Aorta (tissue), 5 donors: Measurements from ENCODE around the gene OTC. TPM values are rescaled to one million over a fixed set of nuclear protein-coding genes. Genes with fewer than 3 reads are reported as not detected.

Experiments used
- ATAC-seq: fragments of 200-7000 bp; cut with Tn5 transposase; one replicate; pipeline ENCODE4 v1.9.1; 2022; ENCODE audit warnings: moderate library complexity; ENCODE audit not compliant: low FRiP score
- DNase-seq, 2 donors: peaks; one replicate each; pipeline ENCODE4 v3.0.0-alpha.2; 2020
- H3K27ac ChIP-seq, 2 donors: one replicate each; pipeline ENCODE4 v1.5.1; 2013; ENCODE audit warnings: low read length in 2 of 2, mild to moderate bottlenecking in 2 of 2, moderate library complexity in 2 of 2, control low read depth in 1 of 2, inconsistent platforms in 1 of 2, low read depth in 1 of 2
- H3K27me3 ChIP-seq, 2 donors: one replicate each; pipeline ENCODE4 v1.6.1; 2013; ENCODE audit warnings: control low read depth in 1 of 2, low read length in 1 of 2, mild to moderate bottlenecking in 1 of 2, moderate library complexity in 1 of 2; ENCODE audit not compliant: insufficient read depth in 2 of 2, control insufficient read depth in 1 of 2
- H3K36me3 ChIP-seq, 2 donors: one replicate each; pipeline ENCODE4 v1.6.1; 2013; ENCODE audit warnings: control low read depth in 1 of 2, low read length in 1 of 2, mild to moderate bottlenecking in 1 of 2; ENCODE audit not compliant: insufficient read depth in 2 of 2, control insufficient read depth in 1 of 2
- H3K4me1 ChIP-seq, 2 donors: one replicate each; pipeline ENCODE4 v1.6.1; 2013; ENCODE audit warnings: low read length in 2 of 2, control low read depth in 1 of 2, mild to moderate bottlenecking in 1 of 2, moderate library complexity in 1 of 2; ENCODE audit not compliant: insufficient read depth in 2 of 2, control insufficient read depth in 1 of 2
- H3K4me3 ChIP-seq, 2 donors: one replicate each; pipeline ENCODE4 v1.5.1; 2013; ENCODE audit warnings: low read length in 2 of 2, control low read depth in 1 of 2, mild to moderate bottlenecking in 1 of 2
- H3K9me3 ChIP-seq: one replicate; pipeline ENCODE4 v1.6.1; 2013; ENCODE audit warnings: mild to moderate bottlenecking, low read length; ENCODE audit not compliant: control insufficient read depth
- WGBS, 2 donors: extraction: QIAGEN DNeasy Blood & Tissue Kit; methylation state at CpG; one replicate each; pipeline ENCODE4 v1.1.7; 2013; 5-methylcytosine and 5-hydroxymethylcytosine counted together
- intact Hi-C, 2 donors: fragments of 100-400 bp; cut with DNase I; formaldehyde crosslinking; loops; one replicate each; pipeline versions ENCODE4 v1.14.2 to v1.15.0; 2022
- long read RNA-seq, 2 donors: library from polyadenylated mRNA; unstranded; transcript quantifications; one replicate each; pipeline ENCODE4 v2.0.0, GENCODE V29; 2020 to 2021
- polyA plus RNA-seq, 2 donors: library from polyadenylated mRNA; stranded (reverse); fragments of 200-250 nt; gene quantifications; one replicate each; pipeline ENCODE4 v1.2.3, GENCODE V29; 2013
- total RNA-seq, 2 donors: library from RNA; stranded (reverse); fragmentation: NEBNext Ultra II Directional; extraction: Animal tissue kit (Norgen Biotek cat#: 25700); gene quantifications; one replicate each; pipeline ENCODE4 v1.2.1, GENCODE V29; 2021
- donor health status: healthy with polysubstance abuse.
- donor health status: Bipolar disorder and iron deficiency.
- donor health status: DM: no; HTN: no; CAD: no.
- donor health status: DM: no; HTN: no; CAD: no.
- donor health status: DM: yes; HTN: yes; CAD: no.

OTC gene
- total RNA-seq (1 to 10 TPM in 1 of 2 donors, under 1 TPM in 1; 0.23 to 1.4 TPM), polyA plus RNA-seq (10 to 100 TPM in 1 of 2 donors, 1 to 10 TPM in 1; 3.3 to 29.6 TPM)
- long read RNA-seq, donor 1, result 0 reads
- long read RNA-seq, donor 2, result 0 reads

DNA sequence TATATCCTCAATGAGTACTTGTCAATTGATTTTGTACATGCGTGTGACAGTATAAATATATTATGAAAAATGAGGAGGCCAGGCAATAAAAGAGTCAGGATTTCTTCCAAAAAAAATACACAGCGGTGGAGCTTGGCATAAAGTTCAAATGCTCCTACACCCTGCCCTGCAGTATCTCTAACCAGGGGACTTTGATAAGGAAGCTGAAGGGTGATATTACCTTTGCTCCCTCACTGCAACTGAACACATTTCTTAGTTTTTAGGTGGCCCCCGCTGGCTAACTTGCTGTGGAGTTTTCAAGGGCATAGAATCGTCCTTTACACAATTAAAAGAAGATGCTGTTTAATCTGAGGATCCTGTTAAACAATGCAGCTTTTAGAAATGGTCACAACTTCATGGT is at the start of gene OTC:
Gene OTC (plus strand): TSS at position 243 of the 400 bp plus-strand sequence. CDS start 93 bp downstream, at position 336.
- ATAC-seq, result no peak

GRCh38 chrX:38304010-38304409 is 48.4 kb upstream of the OTC start:
- no peaks in the 10 kb centered on the region for H3K27me3 ChIP-seq
- intact Hi-C loops, result no loop called here
- no peaks in the 10 kb centered on the region for H3K9me3 ChIP-seq
- DNase-seq (no peak), ATAC-seq (no peak)
- no peak overlapping the region for H3K27ac ChIP-seq
- no peaks in the 10 kb centered on the region for H3K4me1 ChIP-seq
- no peak overlapping the region for H3K4me3 ChIP-seq
- 31 to 48% methylated on average over 4 of the region's 4 CpGs for WGBS, 2 donors
- H3K36me3 ChIP-seq, result no peaks in the 10 kb centered on the region

More for the DNA sequence above, at the start of gene OTC:
- no peak for DNase-seq
- WGBS, 2 donors, result 64 to 71% methylated on average over 4 of the region's 4 CpGs
- Histone ChIP-seq H3K27me3 (no peaks in the 10 kb centered on the region), H3K4me3 (no peak within 1 kb of the TSS), H3K4me1 (no peaks in the 10 kb centered on the region), H3K27ac (no peak within 1 kb of the TSS), H3K36me3 (no peaks in the 10 kb centered on the region), H3K9me3 (no peaks in the 10 kb centered on the region)
- intact Hi-C loops, result no loop called here

- no peaks in the 10 kb centered on the region for H3K9me3 ChIP-seq
- no peaks in the 10 kb centered on the region for H3K36me3 ChIP-seq
- ATAC-seq (peak; percentile 50), DNase-seq (no peak)
- no peak overlapping the region for H3K4me3 ChIP-seq
- no peaks in the 10 kb centered on the region for H3K4me1 ChIP-seq
- intact Hi-C loops, result no loop called here
- no peak overlapping the region for H3K27ac ChIP-seq
- no peaks in the 10 kb centered on the region for H3K27me3 ChIP-seq
- WGBS, 2 donors, result 79 to 85% methylated on average over 3 of the region's 3 CpGs
These were observed 46.4 kb upstream of the OTC start for GRCh38 chrX:38305971-38306370.

GRCh38 chrX:38311743-38312142 is 40.7 kb upstream of the OTC start:
- H3K27me3 ChIP-seq, result no peaks in the 10 kb centered on the region
- no peak overlapping the region for H3K4me3 ChIP-seq
- ATAC-seq (no peak), DNase-seq (no peak)
- H3K36me3 ChIP-seq, result no peaks in the 10 kb centered on the region
- H3K9me3 ChIP-seq, result no peaks in the 10 kb centered on the region
- WGBS, 2 donors, result 68 to 77% methylated on average over 2 of the region's 2 CpGs
- intact Hi-C loops, result no loop called here
- H3K4me1 ChIP-seq, result no peaks in the 10 kb centered on the region
- H3K27ac ChIP-seq, result no peak overlapping the region

DNA sequence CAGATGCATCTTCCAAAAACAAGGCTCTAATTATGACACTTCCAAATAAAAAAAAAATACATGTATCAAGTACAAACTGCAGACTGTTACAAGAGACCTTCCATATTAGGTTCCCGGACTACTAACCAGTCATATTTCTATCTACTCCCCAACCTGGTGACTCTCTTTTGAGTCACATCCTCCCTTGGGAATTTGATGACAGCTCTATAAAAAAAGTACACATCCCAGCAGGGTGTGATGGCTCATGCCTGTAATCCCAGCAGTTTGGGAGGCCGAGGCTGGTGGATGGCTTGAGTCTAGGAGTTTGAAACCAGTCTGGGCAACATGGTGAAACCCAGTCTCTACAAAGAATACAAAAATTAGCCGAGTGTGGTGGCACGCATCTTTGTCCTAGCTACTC is 40.0 kb upstream of the OTC start:
- no peaks in the 10 kb centered on the region for H3K27me3 ChIP-seq
- H3K27ac ChIP-seq, result no peak overlapping the region
- DNase-seq, result no peak
- WGBS, 2 donors, result 82 to 88% methylated on average over 4 of the region's 4 CpGs
- H3K4me1 ChIP-seq, result no peaks in the 10 kb centered on the region
- intact Hi-C loops, result no loop called here
- no peaks in the 10 kb centered on the region for H3K36me3 ChIP-seq
- ATAC-seq, result no peak
- H3K4me3 ChIP-seq, result no peak overlapping the region
- H3K9me3 ChIP-seq, result no peaks in the 10 kb centered on the region

DNA sequence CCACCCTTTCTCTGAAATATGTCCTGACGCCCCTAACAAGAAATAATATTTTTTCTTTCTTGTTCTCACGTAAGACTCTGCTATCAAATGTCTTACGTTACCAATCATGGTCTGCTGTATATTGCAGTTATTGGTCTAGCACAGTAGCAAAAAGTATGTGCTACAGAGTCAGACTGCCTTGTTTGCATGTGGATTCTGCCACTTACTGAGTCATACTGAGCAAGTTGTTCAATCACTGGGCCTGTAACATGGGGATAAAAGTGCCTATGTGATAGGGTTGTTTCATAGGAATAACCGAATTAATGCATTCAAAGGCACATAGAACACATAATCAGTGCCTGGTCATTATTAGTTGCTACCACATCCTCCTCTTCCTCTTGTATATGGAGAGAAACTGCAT is 39.2 kb upstream of the OTC start:
- no peaks in the 10 kb centered on the region for H3K9me3 ChIP-seq
- no peak for DNase-seq
- no peaks in the 10 kb centered on the region for H3K27me3 ChIP-seq
- 78 to 96% methylated on average over 4 of the region's 4 CpGs for WGBS, 2 donors
- H3K27ac ChIP-seq, result no peak overlapping the region
- H3K4me3 ChIP-seq, result no peak overlapping the region
- no peaks in the 10 kb centered on the region for H3K36me3 ChIP-seq
- intact Hi-C loops, result no loop called here
- no peak for ATAC-seq
- H3K4me1 ChIP-seq, result no peaks in the 10 kb centered on the region

DNA sequence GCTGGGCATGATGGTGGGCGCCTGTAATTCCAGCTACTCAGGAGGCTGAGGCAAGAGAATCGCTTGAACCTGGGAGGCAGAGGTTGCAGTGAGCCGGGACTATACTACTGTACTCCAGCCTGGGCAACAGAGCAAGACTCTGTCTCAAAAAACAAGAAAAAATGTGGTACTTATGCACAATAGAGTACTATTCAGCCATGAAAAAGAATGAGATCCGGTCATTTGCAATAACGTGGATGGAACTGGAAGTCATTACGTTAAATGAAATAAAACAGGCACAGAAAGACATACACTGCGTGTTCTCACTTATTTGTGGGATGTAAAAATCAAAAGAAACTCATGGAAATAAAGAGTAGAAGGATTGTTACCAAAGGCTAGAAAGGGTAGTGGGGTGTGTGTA is 37.2 kb upstream of the OTC start:
- intact Hi-C loops, result no loop called here
- Histone ChIP-seq H3K4me3 (no peak overlapping the region), H3K9me3 (no peaks in the 10 kb centered on the region), H3K4me1 (no peaks in the 10 kb centered on the region), H3K27ac (no peak overlapping the region), H3K27me3 (no peaks in the 10 kb centered on the region), H3K36me3 (no peaks in the 10 kb centered on the region)
- WGBS, 2 donors, result 88 to 98% methylated on average over 7 of the region's 7 CpGs
- DNase-seq (no peak), ATAC-seq (no peak)

DNA sequence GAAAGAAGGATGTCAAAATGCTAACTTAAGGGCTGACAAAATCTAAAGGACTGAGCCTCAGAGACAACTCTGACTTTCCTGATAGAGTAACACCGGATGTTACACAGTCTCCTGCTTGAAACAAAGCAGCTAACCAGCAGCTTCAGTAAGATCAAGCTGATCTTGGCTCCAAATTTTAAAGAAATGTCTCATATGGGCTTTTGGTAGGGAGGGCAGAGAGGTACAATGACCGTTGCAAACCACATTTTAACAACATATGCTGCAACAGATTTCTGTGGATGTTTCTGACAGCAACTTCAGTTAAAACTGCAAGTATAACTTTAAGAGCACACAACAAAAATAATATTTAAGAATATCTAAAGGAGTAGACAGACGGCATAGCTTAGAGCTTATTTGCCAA is 34.2 kb upstream of the OTC start:
- H3K36me3 ChIP-seq, result no peaks in the 10 kb centered on the region
- intact Hi-C loops, result no loop called here
- no peak overlapping the region for H3K4me3 ChIP-seq
- H3K27me3 ChIP-seq, result no peaks in the 10 kb centered on the region
- H3K27ac ChIP-seq, result no peak overlapping the region
- DNase-seq (no peak), ATAC-seq (no peak)
- WGBS, 2 donors, result 67 to 90% methylated on average over 3 of the region's 3 CpGs
- H3K9me3 ChIP-seq, result no peaks in the 10 kb centered on the region
- no peaks in the 10 kb centered on the region for H3K4me1 ChIP-seq

DNA sequence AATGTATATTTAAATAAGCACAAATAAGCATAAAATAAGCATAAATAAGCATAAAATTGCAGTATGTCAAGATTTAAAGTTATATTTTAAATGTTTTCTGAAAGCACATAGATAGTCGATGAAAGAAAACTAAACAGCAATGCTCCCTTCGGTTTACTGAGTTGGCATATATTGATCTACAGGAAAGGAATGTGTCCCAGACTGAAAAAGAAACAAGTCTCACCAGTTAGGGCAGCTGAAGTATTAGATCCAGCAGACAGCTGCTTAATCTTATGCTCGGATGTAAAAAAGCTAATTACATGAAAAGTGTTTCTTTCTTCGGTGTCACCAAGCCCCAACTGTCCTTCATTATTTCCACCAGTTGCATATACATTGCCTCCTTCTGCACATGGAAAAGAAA is 33.8 kb upstream of the OTC start:
- intact Hi-C loops, result no loop called here
- 53 to 72% methylated on average over 4 of the region's 4 CpGs for WGBS, 2 donors
- Histone ChIP-seq H3K4me3 (no peak overlapping the region), H3K27ac (no peak overlapping the region), H3K9me3 (no peaks in the 10 kb centered on the region), H3K36me3 (no peaks in the 10 kb centered on the region), H3K27me3 (no peaks in the 10 kb centered on the region), H3K4me1 (no peaks in the 10 kb centered on the region)
- DNase-seq (no peak), ATAC-seq (no peak)
